Ovary (tissue), 9 donors: ENCODE data around the gene NACA. TPM values are rescaled to one million over a fixed set of nuclear protein-coding genes. Genes with fewer than 3 reads are reported as not detected.
"Not testable (repeated sequence)": the region's sequence is repeated elsewhere in the genome, so short reads cannot be mapped to it uniquely, and the experiment has no call there.

Experiments
- DNase-seq, 5 donors: peaks; one replicate each; pipeline ENCODE4 v3.0.0-alpha.2; 2019 to 2020
- H3K27ac ChIP-seq, 2 donors: fragments of 200-600 bp; one replicate each; pipeline versions ENCODE4 v1.5.1 to v1.8.0; 2019 to 2022
- H3K27me3 ChIP-seq: fragments of 200-600 bp; one replicate; pipeline ENCODE4 v1.8.0; 2022
- H3K36me3 ChIP-seq: fragments of 200-600 bp; sonication (generic); one replicate; pipeline ENCODE4 v1.5.1; 2019
- H3K4me1 ChIP-seq: one replicate; pipeline ENCODE4 v1.8.1; 2013; ENCODE audit warnings: mild to moderate bottlenecking, moderate library complexity; ENCODE audit not compliant: insufficient read depth
- H3K4me3 ChIP-seq: fragments of 200-600 bp; sonication (generic); one replicate; pipeline ENCODE4 v1.5.1; 2017
- H3K9me3 ChIP-seq, 2 donors: fragments of 200-600 bp in 1 of 2; sonication (generic) in 1 of 2; one replicate each; pipeline versions ENCODE4 v1.5.1 to v1.8.1; 2013 to 2019; ENCODE audit warnings: mild to moderate bottlenecking in 1 of 2, moderate library complexity in 1 of 2
- CTCF ChIP-seq, 3 donors: fragments of 450-650 bp in 2 of 3; fragments of 200-600 bp in 1 of 3; IDR thresholded peaks; one replicate each; pipeline versions ENCODE4 v1.5.1 to v1.8.0; 2016 to 2022; ENCODE audit warnings: antibody characterized with exemption in 3 of 3, mild to moderate bottlenecking in 1 of 3
- EP300 ChIP-seq: sonication (generic); formaldehyde crosslinking; IDR thresholded peaks from one replicate; pipeline ENCODE4 v1.6.1; 2017; ENCODE audit warnings: antibody characterized with exemption
- POLR2A ChIP-seq: fragments of 450-650 bp; IDR thresholded peaks from one replicate; pipeline ENCODE4 v1.6.1; 2017; ENCODE audit warnings: antibody characterized with exemption, mild to moderate bottlenecking, moderate library complexity
- WGBS, 3 donors: extraction: QIAGEN DNeasy Blood & Tissue Kit in 1 of 3; methylation state at CpG; one replicate each; pipeline versions ENCODE4 v1.1.5 to v1.1.7; 2013 to 2017; 5-methylcytosine and 5-hydroxymethylcytosine counted together
- intact Hi-C, 4 donors: fragments of 100-400 bp; cut with DNase I; formaldehyde crosslinking; loops; one replicate each; pipeline versions ENCODE4 v1.11.0 to v1.15.1; 2022 to 2023
- polyA plus RNA-seq, 2 donors: library from polyadenylated mRNA; stranded (reverse); fragments of 200-250 nt in 1 of 2; fragments of 350-450 nt in 1 of 2; fragmentation: Illumina TruSeq in 1 of 2; extraction: RNeasy Lipid Tissue Mini Kit (QIAGEN cat#74804) in 1 of 2; gene quantifications; one replicate each; pipeline ENCODE4 v1.2.3, GENCODE V29; 2013 to 2014
- total RNA-seq, 7 donors: library from RNA; depleted of rRNA in 2 of 7; stranded (reverse); fragments of >200 nt in 2 of 7; fragmentation: NEBNext Ultra II Directional in 3 of 7; extraction: Animal tissue kit (Norgen Biotek cat#: 25700) in 3 of 7; gene quantifications; one replicate each; pipeline versions ENCODE4 v1.1.0 to v1.2.4, GENCODE V29; 2016 to 2023
- donor health status: DM: no; HTN: no; CAD: no; lungs with moderate emphysema.
- donor health status: DM: no; HTN: no; CAD: no.
- donor health status: Bipolar disorder and iron deficiency.
- donor health status: DM: yes; HTN: yes; CAD: no.
- donor health status: DM: no; HTN: no; CAD: no.
- donor health status: DM: yes; HTN: yes; CAD: no.

NACA gene
- total and polyA plus RNA-seq, 9 donors, result 1,240 to 3,183 (median 1,830) TPM

- no peaks in the 10 kb centered on the region for H3K4me1 ChIP-seq
- no peak overlapping the region for H3K27ac ChIP-seq
- WGBS, 3 donors, result 79 to 97% (median 84%) methylated on average over 7 of the region's 7 CpGs
- no peak overlapping the region for H3K4me3 ChIP-seq
- no peaks in the 10 kb centered on the region for H3K36me3 ChIP-seq
- intact Hi-C loops, result loop anchor here in 2 of 4 donors (2.0 to 5.0 kb wide), 2 partner anchors 226 to 227 kb away; no protein-coding TSS in a partner anchor
- H3K9me3 ChIP-seq, result no peaks in the 10 kb centered on the region
- DNase-seq, result no peak
- H3K27me3 ChIP-seq, result no peaks in the 10 kb centered on the region
- TF ChIP-seq EP300, result no peak
- no peak for TF ChIP-seq POLR2A
- no peak for TF ChIP-seq CTCF (IDR thresholded peaks at IDR 0.05)
Measured at GRCh38 chr12:56760460-56760859, 35.4 kb upstream of the NACA start.

- DNase-seq, result no peak
Measured at GRCh38 chr12:56759263-56759908, 34.3 kb upstream of the NACA start.

DNA sequence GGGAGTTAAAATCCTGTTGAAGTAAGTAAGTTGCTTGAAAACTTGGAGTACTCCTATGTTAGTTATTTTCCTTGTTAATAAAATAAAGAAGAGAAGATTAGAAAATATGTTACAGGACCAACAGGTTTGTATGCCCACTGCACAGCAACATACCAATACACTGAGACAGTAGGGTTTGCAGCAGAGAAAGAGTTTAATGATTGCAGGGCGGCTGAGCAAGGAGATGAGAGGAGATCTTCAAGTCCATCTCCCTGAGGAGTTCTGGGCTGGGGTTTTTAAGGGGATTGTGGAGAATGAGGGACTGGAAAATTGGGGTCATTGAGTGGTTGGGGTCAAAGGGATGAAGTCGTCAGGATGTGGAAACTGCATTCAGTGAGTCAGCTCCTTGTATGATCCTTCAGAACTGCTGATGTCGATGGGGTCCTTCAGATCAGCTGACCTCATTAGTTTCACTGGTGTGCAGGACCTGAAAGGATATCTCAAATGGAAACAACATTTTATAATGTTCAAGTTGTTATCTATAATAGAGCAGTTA is 33.7 kb upstream of the NACA start:
- no peak for DNase-seq
- Histone ChIP-seq H3K27ac (no peak overlapping the region), H3K27me3 (no peaks in the 10 kb centered on the region), H3K4me1 (no peaks in the 10 kb centered on the region), H3K9me3 (no peaks in the 10 kb centered on the region), H3K36me3 (no peaks in the 10 kb centered on the region), H3K4me3 (no peak overlapping the region)
- intact Hi-C loops, result loop anchor here in 1 of 4 donors (5.0 kb wide), 1 partner anchor 229 kb away; no protein-coding TSS in a partner anchor
- no peak for TF ChIP-seq CTCF (IDR thresholded peaks at IDR 0.05)
- no peak for TF ChIP-seq POLR2A
- no peak for TF ChIP-seq EP300
- WGBS, 3 donors, result 61 to 67% (median 63%) methylated on average over 3 of the region's 3 CpGs

More at GRCh38 chr12:56759263-56759908, 34.3 kb upstream of the NACA start:
- no peak overlapping the region for H3K27ac ChIP-seq
- H3K27me3 ChIP-seq, result no peaks in the 10 kb centered on the region
- intact Hi-C loops, result loop anchor here in 1 of 4 donors (5.0 kb wide), 1 partner anchor 228 kb away; no protein-coding TSS in a partner anchor
- H3K9me3 ChIP-seq, result no peaks in the 10 kb centered on the region
- H3K36me3 ChIP-seq, result no peaks in the 10 kb centered on the region
- TF ChIP-seq CTCF (IDR thresholded peaks at IDR 0.05), result no peak
- TF ChIP-seq POLR2A, result no peak
- no peak for TF ChIP-seq EP300
- WGBS, 3 donors, result 8 to 23% (median 10%) methylated on average over 6 of the region's 6 CpGs
- H3K4me3 ChIP-seq, result no peak overlapping the region
- no peaks in the 10 kb centered on the region for H3K4me1 ChIP-seq

GRCh38 chr12:56757971-56758370 is 32.9 kb upstream of the NACA start:
- H3K9me3 ChIP-seq, H3K4me1 ChIP-seq, DNase-seq, H3K27me3 ChIP-seq, H3K27ac ChIP-seq, H3K36me3 ChIP-seq, H3K4me3 ChIP-seq: not testable (repeated sequence)
- 97 to 100% (median 98%) methylated on average over 1 of the region's 1 CpG for WGBS, 3 donors
- intact Hi-C loops, result loop anchor here in 2 of 4 donors (2.0 to 5.0 kb wide), 2 partner anchors 229 kb away; no protein-coding TSS in a partner anchor

DNA sequence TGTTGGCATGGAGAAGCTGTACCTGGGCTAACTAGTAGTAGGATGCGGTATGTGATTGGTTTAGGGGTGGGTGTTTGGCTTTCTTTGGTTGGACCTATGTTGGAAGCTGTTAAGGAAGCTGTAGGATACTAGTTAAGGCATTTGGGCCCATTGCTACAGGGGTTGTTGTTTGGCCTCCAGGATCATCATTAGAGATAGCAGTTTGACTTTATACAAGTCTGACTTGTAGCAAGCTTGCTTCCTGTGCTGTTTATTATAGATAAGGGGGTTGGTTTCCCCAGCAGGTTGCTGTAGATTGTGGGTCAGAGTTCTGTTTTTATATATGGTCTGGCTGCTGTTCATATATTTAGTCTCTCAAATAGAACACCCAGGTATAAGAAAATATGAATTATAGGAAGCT is 28.5 kb upstream of the NACA start:
- no peaks in the 10 kb centered on the region for H3K4me1 ChIP-seq
- intact Hi-C loops, result no loop called here
- no peak for DNase-seq
- WGBS, 3 donors, result 94 to 100% (median 100%) methylated on average over 1 of the region's 1 CpG
- H3K27me3 ChIP-seq, result no peaks in the 10 kb centered on the region
- H3K9me3 ChIP-seq, result no peaks in the 10 kb centered on the region
- TF ChIP-seq POLR2A (no peak), CTCF (IDR thresholded peaks at IDR 0.05) (no peak), EP300 (no peak)
- H3K36me3 ChIP-seq, result no peaks in the 10 kb centered on the region
- no peak overlapping the region for H3K27ac ChIP-seq
- H3K4me3 ChIP-seq, result no peak overlapping the region
